Memory B cell (primary cell): ENCODE data around the gene USP12.

Source experiments
- ATAC-seq: fragments of 150-1000 bp; cut with Tn5 transposase; 2 replicates; pipeline ENCODE4 v1.10.0; 2021; ENCODE audit warnings: low read depth, mild to moderate bottlenecking, moderate library complexity
- DNase-seq, 2 donors: peaks; one replicate each; pipeline ENCODE4 v3.0.0; 2022; ENCODE audit warnings: low spot score in 2 of 2
- H3K27ac Mint-ChIP-seq: one replicate; pipeline ENCODE4 v1.8.0; 2022; ENCODE audit warnings: mild to moderate bottlenecking, moderate library complexity, mixed read lengths
- H3K27me3 Mint-ChIP-seq: one replicate; pipeline ENCODE4 v1.8.0; 2022; ENCODE audit warnings: mixed read lengths
- H3K36me3 Mint-ChIP-seq: one replicate; pipeline ENCODE4 v1.8.0; 2022; ENCODE audit warnings: mild to moderate bottlenecking, mixed read lengths
- H3K4me1 Mint-ChIP-seq: one replicate; pipeline ENCODE4 v1.8.0; 2022; ENCODE audit warnings: mixed read lengths
- H3K4me3 Mint-ChIP-seq: one replicate; pipeline ENCODE4 v1.8.0; 2022; ENCODE audit warnings: mild to moderate bottlenecking, moderate library complexity, mixed read lengths
- H3K9me3 Mint-ChIP-seq: one replicate; pipeline ENCODE4 v1.8.0; 2022; ENCODE audit warnings: mixed read lengths

USP12 gene

GRCh38 chr13:27028683-27029480, 142.7 kb downstream of the USP12 start:
- peaks cover 2% of the 10 kb centered on the region for H3K36me3 Mint-ChIP-seq
- peaks cover 3% of the 10 kb centered on the region for H3K27me3 Mint-ChIP-seq
- no peak overlapping the region for H3K27ac Mint-ChIP-seq
- H3K9me3 Mint-ChIP-seq = no peaks in the 10 kb centered on the region
- ATAC-seq = no peak
- no peak for DNase-seq
- H3K4me1 Mint-ChIP-seq = peaks cover 19% of the 10 kb centered on the region
- no peak overlapping the region for H3K4me3 Mint-ChIP-seq

GRCh38 chr13:27027086-27027667, 144.4 kb downstream of the USP12 start:
- no peaks in the 10 kb centered on the region for H3K9me3 Mint-ChIP-seq
- H3K36me3 Mint-ChIP-seq = peaks cover 2% of the 10 kb centered on the region
- no peak overlapping the region for H3K4me3 Mint-ChIP-seq
- no peak for ATAC-seq
- peak overlapping the region; percentile 5 for H3K27ac Mint-ChIP-seq
- peaks cover 19% of the 10 kb centered on the region for H3K4me1 Mint-ChIP-seq
- no peak for DNase-seq
- H3K27me3 Mint-ChIP-seq = peaks cover 3% of the 10 kb centered on the region

GRCh38 chr13:27026396-27026795, 145.2 kb downstream of the USP12 start:
- no peak overlapping the region for H3K4me3 Mint-ChIP-seq
- H3K27me3 Mint-ChIP-seq = peaks cover 3% of the 10 kb centered on the region
- H3K36me3 Mint-ChIP-seq = peaks cover 2% of the 10 kb centered on the region
- peak overlapping the region; percentile 5 for H3K27ac Mint-ChIP-seq
- no peak for ATAC-seq
- H3K9me3 Mint-ChIP-seq = no peaks in the 10 kb centered on the region
- no peak for DNase-seq
- peaks cover 19% of the 10 kb centered on the region for H3K4me1 Mint-ChIP-seq

GRCh38 chr13:27024776-27025492, 146.7 kb downstream of the USP12 start:
- Mint-ChIP-seq H3K27ac (no peak overlapping the region), H3K36me3 (peaks cover 2% of the 10 kb centered on the region), H3K4me3 (no peak overlapping the region), H3K9me3 (no peaks in the 10 kb centered on the region), H3K27me3 (peaks cover 5% of the 10 kb centered on the region), H3K4me1 (peaks cover 19% of the 10 kb centered on the region)
- DNase-seq (no peak), ATAC-seq (peak; percentile 47)

GRCh38 chr13:27024074-27024461, 147.5 kb downstream of the USP12 start:
- H3K4me1 Mint-ChIP-seq = peaks cover 19% of the 10 kb centered on the region
- peaks cover 2% of the 10 kb centered on the region for H3K36me3 Mint-ChIP-seq
- H3K9me3 Mint-ChIP-seq = no peaks in the 10 kb centered on the region
- H3K4me3 Mint-ChIP-seq = no peak overlapping the region
- DNase-seq = no peak
- no peak overlapping the region for H3K27ac Mint-ChIP-seq
- ATAC-seq = no peak
- H3K27me3 Mint-ChIP-seq = peaks cover 7% of the 10 kb centered on the region

GRCh38 chr13:27023385-27024073, 148.1 kb downstream of the USP12 start:
- Mint-ChIP-seq H3K36me3 (peaks cover 2% of the 10 kb centered on the region), H3K4me1 (peaks cover 19% of the 10 kb centered on the region), H3K4me3 (no peak overlapping the region), H3K9me3 (no peaks in the 10 kb centered on the region), H3K27ac (no peak overlapping the region), H3K27me3 (peaks cover 7% of the 10 kb centered on the region)
- no peak for ATAC-seq
- no peak for DNase-seq

GRCh38 chr13:27022571-27023311, 148.9 kb downstream of the USP12 start:
- Mint-ChIP-seq H3K4me1 (peaks cover 19% of the 10 kb centered on the region), H3K4me3 (no peak overlapping the region), H3K9me3 (no peaks in the 10 kb centered on the region), H3K36me3 (peaks cover 2% of the 10 kb centered on the region), H3K27ac (no peak overlapping the region), H3K27me3 (peaks cover 7% of the 10 kb centered on the region)
- DNase-seq (no peak), ATAC-seq (no peak)

- no peaks in the 10 kb centered on the region for H3K9me3 Mint-ChIP-seq
Observed at GRCh38 chr13:27020415-27020814, 151.2 kb downstream of the USP12 start.

GRCh38 chr13:27018882-27019281, 152.7 kb downstream of the USP12 start:
- no peak for DNase-seq
- Mint-ChIP-seq H3K9me3 (no peaks in the 10 kb centered on the region), H3K36me3 (no peaks in the 10 kb centered on the region), H3K27me3 (peaks cover 5% of the 10 kb centered on the region), H3K4me1 (no peaks in the 10 kb centered on the region), H3K27ac (no peak overlapping the region), H3K4me3 (no peak overlapping the region)
- no peak for ATAC-seq

More at GRCh38 chr13:27020415-27020814, 151.2 kb downstream of the USP12 start:
- Mint-ChIP-seq H3K4me1 (peaks cover 6% of the 10 kb centered on the region), H3K27ac (no peak overlapping the region), H3K4me3 (no peak overlapping the region), H3K27me3 (peaks cover 3% of the 10 kb centered on the region), H3K36me3 (no peaks in the 10 kb centered on the region)
- DNase-seq = no peak
- ATAC-seq = no peak

GRCh38 chr13:27018344-27018861, 153.2 kb downstream of the USP12 start:
- no peaks in the 10 kb centered on the region for H3K36me3 Mint-ChIP-seq
- H3K27me3 Mint-ChIP-seq = peaks cover 5% of the 10 kb centered on the region
- DNase-seq = no peak

GRCh38 chr13:27016875-27017274, 154.7 kb downstream of the USP12 start:
- Mint-ChIP-seq H3K27me3 (peaks cover 5% of the 10 kb centered on the region), H3K9me3 (no peaks in the 10 kb centered on the region), H3K27ac (no peak overlapping the region), H3K4me3 (no peak overlapping the region), H3K4me1 (no peaks in the 10 kb centered on the region), H3K36me3 (no peaks in the 10 kb centered on the region)
- ATAC-seq (no peak), DNase-seq (no peak)

More at GRCh38 chr13:27018344-27018861, 153.2 kb downstream of the USP12 start:
- Mint-ChIP-seq H3K4me3 (no peak overlapping the region), H3K4me1 (no peaks in the 10 kb centered on the region), H3K9me3 (no peaks in the 10 kb centered on the region), H3K27ac (no peak overlapping the region)
- no peak for ATAC-seq
